SHP77 treated with DMSO at 0.1 percent for 48 hours (cell line): ENCODE measurements around the gene RNF19B.
"Not testable (repeated sequence)": the region's sequence is repeated elsewhere in the genome, so short reads cannot be mapped to it uniquely, and the experiment has no call there.

Experiments used
- DNase-seq: peaks from one replicate; lab custom pipeline; 2025; lab: John Stamatoyannopoulos, UW

Gene RNF19B, protein sequence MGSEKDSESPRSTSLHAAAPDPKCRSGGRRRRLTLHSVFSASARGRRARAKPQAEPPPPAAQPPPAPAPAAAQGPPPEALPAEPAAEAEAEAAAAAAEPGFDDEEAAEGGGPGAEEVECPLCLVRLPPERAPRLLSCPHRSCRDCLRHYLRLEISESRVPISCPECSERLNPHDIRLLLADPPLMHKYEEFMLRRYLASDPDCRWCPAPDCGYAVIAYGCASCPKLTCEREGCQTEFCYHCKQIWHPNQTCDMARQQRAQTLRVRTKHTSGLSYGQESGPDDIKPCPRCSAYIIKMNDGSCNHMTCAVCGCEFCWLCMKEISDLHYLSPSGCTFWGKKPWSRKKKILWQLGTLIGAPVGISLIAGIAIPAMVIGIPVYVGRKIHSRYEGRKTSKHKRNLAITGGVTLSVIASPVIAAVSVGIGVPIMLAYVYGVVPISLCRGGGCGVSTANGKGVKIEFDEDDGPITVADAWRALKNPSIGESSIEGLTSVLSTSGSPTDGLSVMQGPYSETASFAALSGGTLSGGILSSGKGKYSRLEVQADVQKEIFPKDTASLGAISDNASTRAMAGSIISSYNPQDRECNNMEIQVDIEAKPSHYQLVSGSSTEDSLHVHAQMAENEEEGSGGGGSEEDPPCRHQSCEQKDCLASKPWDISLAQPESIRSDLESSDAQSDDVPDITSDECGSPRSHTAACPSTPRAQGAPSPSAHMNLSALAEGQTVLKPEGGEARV

DNA sequence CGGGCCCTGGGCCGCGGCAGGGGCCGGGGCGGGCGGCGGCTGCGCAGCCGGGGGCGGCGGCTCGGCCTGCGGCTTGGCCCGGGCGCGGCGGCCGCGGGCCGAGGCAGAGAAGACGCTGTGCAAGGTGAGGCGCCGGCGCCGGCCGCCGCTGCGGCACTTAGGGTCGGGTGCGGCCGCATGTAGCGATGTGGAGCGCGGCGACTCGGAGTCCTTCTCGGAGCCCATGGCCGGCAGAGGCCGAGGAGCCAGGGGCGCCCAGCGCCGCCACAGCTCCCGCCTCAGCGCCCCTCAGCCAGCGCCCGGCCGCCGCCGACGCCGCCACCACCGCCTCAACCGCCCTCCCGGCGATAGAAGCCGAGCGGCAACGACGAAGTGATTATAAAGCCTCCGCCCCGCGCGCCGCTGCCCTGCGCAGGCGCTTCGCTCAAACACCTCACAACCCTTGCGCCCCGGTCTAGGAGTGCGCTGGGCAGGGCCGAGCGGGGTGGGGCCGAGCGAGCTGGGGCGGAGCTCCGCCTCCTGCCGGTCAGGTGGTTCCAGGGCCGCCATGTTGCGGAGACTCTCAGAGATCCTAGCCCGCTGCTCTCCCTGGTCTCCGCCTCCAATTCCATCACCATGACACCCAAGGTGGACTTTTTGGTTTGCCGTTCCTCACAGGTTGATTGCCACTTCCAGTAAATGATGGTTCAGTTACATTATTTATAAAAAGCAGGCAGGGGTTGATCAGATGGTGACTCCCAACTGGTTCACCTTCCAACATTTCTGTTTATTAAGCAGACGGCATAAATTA is at the start of gene RNF19B:
Gene RNF19B (minus strand): TSS at position 349 of the 790 bp plus-strand sequence. CDS start 124 bp downstream, at position 225.
- peak; percentile 84 for DNase-seq

DNA sequence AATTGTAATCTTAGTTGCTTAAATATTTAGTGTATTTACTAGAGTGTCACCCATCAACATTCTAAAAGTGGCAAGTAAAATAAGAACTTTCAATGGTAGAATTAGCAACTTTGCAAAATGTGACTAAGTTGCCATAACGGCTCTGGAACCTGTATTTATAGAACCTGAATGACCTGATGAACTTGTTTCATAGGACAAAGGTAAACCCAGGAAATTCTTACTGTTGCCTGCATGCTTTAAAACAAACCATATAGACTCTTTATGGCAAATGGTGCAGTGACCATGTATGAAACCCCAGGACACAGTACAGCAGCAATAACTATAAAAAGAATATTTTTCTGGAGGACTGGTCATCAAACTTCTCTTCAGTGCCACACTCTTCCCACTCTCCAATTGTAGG is 49.2 kb upstream of the RNF19B start:
- DNase-seq = no peak

DNA sequence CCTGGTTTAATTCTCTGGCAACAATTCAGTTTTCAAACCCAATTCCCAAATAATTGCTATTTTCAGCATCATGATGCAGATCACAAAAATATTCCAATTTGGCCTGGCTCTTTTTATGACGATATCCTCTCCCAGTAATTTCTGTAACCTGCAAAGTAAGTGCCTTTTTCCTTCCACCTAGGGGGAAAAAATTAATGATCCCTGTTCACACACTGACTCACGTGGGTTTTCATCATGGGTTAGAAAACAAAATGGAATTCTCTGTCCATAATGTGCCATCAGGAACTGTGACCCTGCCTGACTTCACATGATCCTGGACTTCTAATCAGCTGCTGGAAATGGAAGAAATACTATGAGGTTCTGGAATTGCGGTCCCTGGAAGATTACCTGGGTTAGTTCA is 47.6 kb upstream of the RNF19B start:
- no peak for DNase-seq

DNA sequence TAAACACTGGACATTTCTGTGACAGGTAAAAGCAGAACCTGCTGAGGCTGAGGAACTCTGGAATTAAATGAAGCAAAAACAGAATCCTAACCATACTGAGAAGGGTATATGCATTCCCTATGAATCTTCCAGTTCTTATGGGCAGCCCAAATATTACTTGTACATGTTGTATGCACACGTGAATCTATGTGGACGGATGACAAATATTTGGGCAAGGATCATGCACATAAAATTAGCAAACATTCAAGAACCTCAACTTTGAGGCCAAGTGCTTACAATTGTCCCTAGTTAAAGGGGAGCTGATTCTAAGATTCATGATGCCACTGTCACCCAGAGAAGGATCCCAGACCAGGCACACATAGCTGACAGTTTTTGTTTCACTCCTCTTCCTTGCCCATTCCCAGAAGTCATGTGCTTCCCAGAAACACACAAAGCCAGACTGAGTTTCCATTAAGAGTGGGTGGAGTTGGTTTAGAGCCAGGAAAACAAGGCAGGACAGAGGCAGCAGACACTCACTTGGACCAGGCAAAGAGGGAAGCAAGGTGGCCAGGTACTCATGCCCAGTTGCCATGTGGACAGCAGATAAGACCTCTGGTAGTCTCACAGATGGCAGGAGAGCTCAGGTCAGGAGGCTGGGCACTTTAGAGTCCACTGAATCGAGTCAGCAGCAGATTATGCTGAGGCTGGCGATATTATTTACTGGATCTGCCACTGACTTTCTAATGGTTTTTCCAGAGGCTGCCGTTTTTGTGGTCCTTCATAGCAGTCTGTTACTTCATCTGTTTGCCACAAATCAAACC is 46.5 kb upstream of the RNF19B start:
- DNase-seq = no peak

DNA sequence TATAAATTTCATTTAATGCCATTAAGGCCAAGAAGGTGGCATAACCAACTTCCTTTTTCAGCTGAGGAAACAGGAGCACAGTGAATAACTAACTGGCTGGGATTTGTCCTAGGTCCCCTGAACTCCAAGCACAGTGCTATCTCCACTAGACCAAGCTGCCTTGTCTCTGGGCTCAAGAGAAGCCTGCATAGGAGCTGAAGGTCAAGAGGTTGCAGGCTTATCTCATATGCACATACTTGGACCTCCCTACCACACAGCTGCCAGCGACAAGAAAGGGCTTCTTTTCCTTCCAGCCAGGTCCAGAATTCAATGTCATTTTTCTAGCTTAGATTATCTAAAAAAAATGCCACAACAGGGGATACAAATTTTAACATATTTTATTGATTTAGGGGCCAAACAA is 45.0 kb upstream of the RNF19B start:
- DNase-seq = no peak

DNA sequence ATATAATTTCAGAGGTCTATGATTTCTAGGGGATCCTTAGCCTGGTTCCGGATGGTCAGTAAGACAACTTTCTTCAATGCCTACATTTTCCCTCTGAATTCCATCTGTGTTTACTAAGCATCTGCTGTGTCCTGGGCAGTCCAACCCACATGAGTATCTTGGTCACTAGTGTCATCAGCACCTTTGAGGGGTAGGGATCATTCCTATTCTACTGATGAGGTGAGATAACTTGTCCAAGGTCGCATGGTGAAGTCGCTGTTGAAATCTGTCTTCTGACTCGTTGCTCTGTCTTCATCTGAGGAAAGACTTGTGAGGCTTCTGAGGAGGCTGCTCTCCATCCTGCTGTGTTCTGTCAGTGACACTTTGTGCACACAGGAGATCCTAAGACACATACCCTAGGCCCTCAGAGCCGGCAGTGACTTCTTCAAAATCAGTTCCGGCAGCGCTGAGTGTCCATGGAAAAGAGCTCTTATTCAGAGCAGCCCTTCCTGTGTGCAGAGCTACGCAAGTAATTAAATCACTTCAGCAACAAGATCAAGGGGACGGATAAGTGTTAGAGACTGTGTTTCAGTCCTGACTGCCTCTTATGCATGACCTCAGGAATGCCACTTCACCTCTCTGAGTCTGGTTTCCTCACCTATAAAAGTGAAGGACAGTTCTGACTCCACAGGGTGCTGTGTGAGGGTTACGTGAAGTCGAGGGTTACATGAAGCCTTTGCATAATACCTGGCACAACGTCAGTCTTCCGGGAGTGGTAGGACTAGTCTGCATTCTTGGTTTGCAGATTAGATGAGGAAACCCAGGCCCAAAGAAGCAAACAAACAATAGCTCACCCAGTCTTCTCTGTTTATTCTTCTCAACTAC is 43.7 kb upstream of the RNF19B start:
- no peak for DNase-seq

DNA sequence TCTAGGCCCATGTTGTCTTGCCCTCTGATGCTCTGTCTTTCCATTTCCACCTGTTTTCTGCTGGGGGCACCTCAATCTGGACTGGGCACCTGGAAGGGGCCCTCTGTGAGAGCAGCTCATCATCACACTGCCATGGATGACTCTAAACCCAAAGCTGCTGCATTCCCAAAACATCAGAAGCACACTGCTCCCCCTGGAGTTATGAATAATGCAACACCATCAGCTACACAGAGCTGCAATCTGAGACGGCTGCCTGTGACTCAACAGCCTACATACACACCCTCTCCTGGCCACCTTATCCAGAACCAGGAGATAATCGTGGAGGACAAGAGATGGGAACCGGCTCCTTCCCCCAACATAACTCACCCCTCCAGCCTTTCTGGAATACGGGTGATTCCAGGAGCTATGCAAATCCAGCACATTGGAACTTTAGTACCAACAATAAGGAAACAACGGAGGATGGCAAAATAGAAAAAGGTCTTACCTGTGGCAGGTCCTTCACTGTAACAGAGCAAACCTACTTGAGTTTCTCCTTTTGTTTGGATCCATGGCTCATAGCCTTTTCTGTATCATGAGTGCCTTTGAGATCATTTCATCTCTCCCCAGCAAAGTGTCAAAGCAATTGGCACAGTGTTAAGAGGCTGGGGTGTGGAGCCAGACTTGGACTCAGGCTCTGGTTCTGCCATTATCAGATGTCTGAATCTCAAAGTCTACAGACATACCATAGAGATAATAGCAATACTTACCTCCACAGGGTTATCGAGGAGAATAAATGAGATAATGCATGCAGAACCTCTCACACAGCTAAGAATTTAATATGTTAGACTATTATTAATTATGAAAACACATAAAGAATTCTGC is 42.8 kb upstream of the RNF19B start:
- DNase-seq = no peak

DNA sequence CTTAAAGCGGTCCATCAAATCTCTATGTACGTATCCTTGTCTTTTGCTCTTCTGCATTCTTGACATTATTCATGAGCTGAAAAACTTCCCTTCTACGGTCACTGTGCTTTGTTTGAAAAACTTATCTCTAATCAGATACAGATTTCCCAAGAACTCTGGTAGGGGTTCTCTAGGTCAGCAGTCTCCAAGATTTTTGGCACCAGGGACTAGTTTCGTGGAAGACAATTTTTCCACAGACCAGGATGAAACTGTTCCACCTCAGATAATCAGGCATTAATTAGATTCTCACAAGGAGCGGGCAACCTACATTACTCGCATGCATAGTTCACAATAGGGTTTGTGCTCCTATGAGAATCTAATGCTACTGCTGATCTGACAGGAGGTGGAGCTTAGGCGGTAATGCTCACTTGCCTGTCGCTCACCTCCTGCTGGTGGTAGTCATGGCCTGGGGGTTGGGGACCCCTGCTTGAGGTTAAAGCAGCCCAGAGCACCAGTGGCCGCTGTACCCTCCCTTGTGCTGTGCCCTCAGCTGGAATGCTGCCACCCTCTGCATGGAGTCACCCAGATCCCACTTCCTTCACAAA is 41.3 kb upstream of the RNF19B start:
- DNase-seq = no peak

DNA sequence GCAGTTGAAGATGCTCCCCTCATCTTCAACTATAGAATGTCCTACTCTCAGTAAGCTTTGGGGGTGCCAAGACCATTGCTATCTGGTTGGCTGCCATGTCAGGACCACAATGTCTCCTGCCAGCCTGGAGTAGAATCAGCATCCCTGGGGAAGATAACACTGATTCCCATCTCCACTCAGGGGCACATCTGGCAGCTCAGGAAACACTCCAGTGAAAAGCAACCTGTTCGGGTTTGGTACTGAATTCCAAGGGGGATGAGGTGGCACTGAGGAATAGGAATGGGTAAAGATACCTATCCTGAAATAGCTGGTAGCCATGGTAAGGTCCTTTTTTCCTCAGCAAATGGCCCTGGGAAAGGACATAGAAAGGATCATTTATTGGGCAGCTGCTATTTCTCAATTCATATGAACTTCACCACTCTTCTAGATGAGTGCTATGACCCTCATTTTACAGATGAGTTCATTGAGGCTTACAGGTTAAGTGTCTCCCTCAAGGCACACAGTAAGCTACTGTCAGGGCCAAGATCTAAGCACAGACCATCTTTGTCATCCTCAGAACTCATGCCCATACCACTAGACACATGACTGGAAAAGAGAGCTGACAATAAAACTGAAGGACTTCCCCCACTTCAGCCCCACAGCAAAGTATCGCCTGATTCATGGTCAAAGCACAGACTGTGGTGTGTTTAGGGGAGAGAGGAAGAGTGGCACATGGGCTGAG is 40.7 kb upstream of the RNF19B start:
- DNase-seq = no peak

DNA sequence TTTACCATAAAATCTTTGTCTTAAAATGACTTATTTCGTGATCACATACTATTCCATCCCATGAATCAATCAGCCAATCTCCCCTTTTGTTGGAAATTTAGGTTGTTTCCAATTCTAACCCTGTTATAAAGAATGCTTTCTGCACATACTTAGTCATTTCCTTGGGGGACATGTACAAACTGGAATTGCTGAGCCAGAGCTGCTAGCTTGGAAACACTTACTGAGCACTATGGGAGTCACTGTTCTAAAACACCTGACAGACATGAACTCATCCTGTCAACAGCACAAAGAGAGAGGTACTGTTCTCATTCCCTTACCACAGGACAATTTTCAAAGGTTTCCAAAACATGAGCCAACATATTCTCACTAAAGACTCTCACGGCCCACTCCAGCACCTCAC is 40.0 kb upstream of the RNF19B start:
- DNase-seq = no peak

DNA sequence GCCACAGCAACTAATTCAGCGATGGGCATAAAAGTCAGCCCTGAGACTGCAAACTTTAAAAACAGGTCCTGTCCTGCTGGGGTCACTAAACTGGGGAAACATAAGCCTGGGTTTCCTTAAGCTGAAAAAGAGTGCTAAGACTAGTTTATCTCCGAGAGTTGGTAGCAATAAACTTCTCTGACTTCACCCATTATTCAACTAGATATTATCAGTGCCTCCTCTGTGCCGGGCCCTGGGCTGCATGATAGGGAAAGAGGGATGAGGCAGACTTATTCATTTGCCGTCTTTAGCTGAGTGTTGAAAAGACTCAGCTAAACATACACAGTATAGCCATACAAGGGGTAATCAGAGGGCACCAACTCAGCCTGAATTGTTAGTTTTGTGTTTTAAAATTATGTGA is 39.0 kb upstream of the RNF19B start:
- no peak for DNase-seq

DNA sequence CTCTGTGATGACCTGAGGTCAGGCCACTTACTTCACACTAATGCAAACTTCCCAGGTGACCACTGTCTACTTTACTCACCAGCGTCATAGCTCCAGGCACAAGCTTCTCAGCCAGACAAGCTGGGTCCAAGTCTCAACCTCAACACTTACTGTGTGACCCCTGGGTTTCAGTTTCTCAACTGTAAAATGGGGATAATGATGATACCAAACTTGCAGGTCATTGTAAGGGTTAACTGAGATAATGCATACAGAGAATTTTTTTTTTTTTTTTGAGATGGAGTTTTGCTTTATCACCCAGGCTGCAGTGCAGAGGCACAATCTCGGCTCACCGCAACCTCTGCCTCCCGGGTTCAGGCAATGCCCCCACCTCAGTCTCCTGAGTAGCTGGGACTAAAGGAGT is 37.4 kb upstream of the RNF19B start:
- DNase-seq = no peak

DNA sequence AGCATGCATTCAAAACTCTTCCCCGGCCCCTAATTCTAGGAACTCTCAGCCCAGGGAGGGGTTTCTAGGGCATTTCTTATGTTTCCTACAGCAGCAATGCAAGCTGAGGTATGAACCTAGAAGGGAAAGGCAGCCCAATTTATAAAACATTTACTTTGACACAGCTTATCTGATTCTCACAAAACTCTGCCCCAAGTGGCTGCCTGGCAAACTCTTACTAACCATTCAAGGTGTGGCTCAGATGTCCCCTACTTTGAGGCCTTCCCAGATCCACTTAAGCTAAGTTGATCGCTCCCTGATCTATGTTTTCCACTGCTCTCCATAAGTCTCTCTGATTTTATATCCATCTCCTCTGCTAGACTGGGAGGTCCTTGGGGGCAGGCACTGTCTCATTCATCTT is 36.7 kb upstream of the RNF19B start:
- no peak for DNase-seq

DNA sequence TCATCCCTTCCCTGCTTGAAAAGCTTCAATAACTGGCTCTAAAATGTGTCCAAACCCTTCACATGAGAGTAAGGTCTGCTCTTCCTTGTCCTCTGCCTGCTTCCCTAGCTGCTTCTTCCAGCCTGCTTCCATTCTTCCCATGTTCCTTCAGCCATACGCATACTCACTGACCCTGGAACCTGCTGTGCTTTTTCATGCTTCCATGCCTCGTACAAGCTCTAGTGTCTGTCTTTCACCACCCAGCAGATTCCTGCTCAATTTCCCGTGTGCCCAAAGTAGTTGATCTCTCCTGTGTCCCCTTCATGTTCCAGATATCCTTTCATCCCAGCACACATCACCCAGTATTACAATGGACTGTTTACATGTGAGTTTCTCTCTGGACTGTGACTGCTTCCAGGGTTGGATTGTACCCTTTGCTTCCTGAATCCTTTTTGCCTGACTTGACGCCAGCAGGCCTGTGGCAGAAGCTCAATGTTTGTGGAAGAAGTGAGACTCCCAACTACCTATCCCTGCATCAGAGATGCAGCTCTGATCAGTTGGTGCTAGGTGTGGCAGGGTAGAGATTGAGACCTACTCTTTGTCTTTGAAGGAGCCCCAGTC is 35.9 kb upstream of the RNF19B start:
- DNase-seq = no peak

DNA sequence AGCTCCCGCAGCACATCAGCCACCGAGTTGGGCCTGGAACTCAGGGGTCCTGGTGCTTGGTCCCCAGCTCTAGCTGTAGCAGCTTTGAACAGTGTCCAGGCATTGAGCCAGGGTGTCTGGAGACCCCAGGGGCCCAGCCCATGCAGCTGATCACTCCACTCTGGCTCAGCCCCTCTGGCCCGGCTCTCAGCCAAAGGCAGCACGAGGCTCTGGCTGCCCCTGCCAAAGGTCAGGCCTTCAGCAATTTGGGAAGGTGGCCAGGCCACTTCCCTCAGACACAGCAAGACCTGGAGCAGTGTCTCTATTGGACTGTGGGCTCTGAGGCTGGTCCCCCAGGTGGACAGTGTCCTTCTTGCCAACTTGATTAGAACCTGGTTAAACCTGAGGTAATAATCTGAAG is 34.4 kb upstream of the RNF19B start:
- DNase-seq = no peak

DNA sequence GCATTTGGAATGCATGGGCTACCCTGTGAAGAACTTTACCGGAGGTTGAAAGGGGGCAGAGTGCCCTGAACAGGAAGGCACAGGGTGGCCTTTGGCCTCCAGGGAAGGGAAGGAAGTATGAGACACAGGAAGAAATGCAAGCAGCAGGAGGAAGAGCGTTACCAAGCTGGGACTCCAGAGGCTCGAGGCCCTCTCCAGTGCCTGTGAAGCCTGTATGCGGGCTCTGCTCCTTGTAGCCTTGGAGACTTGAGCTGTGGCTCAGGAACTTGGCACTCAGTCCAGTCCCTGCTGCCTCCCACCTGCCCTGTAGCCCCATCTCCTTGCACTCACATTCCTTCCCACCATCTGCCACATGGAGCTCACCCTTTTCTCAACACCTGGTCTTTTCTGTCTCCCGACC is 33.5 kb upstream of the RNF19B start:
- no peak for DNase-seq

DNA sequence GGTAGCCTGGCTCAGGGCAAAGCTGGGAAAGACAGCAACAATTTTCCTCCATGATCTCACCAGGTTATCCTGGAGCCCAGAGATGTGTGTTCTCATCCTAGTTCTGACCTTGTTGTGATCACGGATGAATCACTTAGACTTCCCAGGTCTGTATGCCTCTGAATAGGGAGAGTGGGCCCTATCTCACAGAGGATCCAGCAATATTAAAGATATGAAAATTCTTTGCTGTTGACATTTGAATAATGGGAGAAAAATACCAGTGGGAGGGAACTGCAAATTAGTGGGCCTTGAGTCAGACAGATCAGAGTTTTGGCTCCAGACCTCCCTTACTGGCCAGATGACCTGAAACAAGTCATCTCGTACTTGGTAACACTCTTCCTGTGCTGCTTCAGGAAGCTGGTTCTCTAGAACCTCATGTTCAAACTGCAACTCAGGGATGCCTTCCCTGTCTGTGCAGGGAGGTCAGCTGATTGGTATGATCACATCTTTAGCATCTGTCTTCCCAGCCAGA is 32.8 kb upstream of the RNF19B start:
- DNase-seq = no peak

DNA sequence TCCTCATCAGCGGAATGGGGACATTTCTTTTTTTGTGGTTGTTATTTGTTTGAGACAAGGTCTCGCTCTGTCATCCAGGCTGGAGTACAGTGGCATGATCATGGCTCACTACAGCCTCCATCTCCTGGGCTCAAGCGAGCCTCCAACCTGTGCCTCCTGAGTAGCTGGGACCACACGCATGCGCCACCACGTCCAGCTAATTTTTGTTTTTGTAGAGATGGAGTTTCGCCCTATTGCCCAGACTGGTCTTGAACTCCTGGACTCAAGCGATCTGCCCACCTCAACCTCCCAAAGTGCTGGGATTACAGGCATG is 28.7 kb upstream of the RNF19B start:
- DNase-seq = not testable (repeated sequence)
